NOMO-1 (cell line): ENCODE data around the gene GAB1.
"Not testable (repeated sequence)": the region's sequence is repeated elsewhere in the genome, so short reads cannot be mapped to it uniquely, and the experiment has no call there.

ENCODE experiments used
- DNase-seq, 2 experiments: peaks; one replicate each; lab custom pipeline; 2025; ENCODE audit not compliant: unreplicated experiment in 2 of 2; lab: John Stamatoyannopoulos, UW

The GAB1 gene

GRCh38 chr4:143337600-143338287 lies 1.1 kb downstream of the GAB1 start:
- peak; percentile 20 to 28 for DNase-seq

DNA sequence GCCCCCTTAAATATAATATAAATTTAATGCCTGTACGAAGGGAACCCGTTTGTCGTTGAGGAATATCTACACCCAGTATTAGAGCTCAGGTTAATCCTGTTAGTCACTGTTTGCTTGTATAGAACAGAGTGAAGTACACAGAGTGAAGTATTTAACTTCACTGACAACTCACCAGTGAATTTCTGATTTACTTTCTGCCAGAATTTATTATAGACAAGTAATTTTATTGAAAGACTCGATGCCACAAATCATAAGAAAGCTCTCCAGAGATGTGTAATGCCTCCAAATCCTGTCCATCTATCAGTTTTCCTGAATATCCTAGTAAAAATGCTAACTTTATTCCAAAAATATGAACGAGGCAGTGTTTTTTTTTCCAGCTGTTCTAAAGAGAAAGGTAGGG lies 1.6 kb downstream of the GAB1 start:
- no peak for DNase-seq

DNA sequence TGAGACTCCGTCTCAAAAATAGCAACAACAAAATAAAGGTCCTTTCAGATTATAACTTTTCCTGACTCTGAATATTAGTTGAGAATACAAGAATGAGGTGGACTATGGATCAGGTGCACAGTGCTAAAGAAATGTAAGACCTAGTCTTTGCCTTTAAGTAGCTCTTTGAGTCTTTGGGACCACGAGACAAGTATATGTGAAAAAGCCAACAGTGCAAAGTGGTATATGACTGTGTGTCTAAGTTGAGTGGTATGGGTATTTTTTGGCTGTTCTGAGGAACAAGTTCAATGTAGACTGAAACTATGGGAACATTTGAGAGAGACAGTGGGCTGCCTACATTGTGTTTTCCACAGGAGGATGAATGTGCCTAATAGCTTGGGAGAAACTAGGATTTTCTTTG lies 2.8 kb downstream of the GAB1 start:
- no peak for DNase-seq

DNA sequence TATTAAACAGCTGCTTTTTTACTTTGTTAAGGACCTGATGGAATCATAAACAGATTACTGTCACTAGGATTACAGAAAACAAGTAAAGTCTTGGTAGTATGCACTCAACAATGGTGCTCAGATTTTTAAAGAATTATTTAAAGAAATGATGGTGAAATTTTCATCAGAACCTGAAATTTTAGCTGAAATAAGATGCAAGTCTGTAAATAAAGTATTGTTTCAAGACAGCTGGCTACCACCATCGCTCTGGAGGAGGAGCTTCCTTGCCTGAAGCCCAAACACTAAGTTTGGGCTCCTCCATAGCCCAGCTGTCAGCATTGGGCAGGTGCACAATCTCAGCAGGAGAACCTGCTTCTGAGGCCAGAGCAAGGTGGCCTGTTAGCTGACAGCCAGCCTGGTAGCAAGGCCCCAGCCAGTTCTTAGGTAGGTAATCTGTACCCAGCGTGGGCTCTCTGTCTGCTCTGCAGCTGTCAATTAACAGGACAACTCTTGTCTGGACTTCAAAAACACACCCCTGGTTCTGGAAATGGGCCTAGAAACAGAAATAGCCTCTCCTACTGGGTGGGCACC lies 4.6 kb downstream of the GAB1 start:
- no peak for DNase-seq

- no peak for DNase-seq
Measured at GRCh38 chr4:143343276-143343831, 6.7 kb downstream of the GAB1 start.

DNA sequence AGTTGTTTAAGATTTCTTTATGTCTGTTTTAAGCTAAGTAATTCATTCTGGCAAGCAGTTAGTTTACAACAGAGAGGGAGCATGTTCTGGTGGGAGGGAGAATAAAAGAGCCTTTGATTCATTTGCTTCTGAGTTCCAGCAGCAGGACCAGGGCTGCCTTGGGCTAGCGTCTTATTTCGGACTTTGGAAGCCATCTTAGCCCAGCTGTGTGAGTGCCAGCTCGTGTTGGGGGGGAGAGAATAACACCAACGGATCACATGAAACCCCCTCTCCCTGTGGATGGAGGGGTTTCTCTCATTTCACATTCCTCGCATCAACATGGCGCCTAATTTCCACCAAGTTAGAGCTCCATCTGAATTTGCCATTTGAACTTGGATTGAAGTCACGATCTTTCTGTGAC lies 7.4 kb downstream of the GAB1 start:
- DNase-seq = no peak

DNA sequence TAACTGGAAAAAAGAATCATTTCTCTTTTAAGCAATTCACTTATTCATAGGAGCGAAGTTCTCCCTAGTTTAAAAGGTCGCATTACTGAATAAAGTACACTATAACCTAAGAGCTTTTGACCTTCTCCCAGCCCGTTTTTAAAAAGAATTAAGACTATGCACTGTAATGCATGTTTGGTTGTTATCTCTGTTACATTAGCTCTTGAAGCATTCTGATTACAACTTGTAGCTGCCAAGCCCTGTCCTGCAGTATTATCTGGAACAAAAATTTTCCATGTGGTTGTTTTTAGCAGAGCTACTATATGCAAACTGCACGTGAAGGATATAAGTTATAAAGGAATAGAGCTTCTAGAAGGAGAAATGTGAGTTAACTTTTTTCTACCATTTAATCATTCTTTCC lies 8.1 kb downstream of the GAB1 start:
- DNase-seq = no peak

- DNase-seq = no peak
Measured at GRCh38 chr4:143345356-143345755, 8.7 kb downstream of the GAB1 start.

DNA sequence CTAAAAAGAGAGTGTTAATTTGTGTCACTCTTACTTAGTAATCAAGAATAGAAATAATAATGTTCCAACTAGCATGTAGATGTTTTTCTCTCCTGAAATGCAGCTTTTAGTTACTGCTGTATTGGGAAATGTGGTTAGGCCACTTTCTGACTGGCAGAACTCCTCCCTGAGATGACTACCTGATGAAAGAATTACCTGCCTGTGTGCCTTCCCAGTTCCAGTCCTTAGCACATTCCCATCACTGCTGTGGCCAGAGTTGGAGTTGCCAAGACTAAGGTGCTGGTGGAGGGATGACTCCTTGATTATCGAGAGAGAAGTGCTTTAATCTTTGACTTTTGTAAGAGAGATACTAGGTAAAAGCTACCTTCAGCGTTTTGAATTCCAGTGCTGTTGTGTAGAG lies 9.5 kb downstream of the GAB1 start:
- no peak for DNase-seq

- DNase-seq = peak; percentile 1 to 32
Measured at GRCh38 chr4:143347484-143348111, 10.9 kb downstream of the GAB1 start.

- peak in 1 of 2 experiments; percentile 10 for DNase-seq
Measured at GRCh38 chr4:143348233-143349077, 11.8 kb downstream of the GAB1 start.

DNA sequence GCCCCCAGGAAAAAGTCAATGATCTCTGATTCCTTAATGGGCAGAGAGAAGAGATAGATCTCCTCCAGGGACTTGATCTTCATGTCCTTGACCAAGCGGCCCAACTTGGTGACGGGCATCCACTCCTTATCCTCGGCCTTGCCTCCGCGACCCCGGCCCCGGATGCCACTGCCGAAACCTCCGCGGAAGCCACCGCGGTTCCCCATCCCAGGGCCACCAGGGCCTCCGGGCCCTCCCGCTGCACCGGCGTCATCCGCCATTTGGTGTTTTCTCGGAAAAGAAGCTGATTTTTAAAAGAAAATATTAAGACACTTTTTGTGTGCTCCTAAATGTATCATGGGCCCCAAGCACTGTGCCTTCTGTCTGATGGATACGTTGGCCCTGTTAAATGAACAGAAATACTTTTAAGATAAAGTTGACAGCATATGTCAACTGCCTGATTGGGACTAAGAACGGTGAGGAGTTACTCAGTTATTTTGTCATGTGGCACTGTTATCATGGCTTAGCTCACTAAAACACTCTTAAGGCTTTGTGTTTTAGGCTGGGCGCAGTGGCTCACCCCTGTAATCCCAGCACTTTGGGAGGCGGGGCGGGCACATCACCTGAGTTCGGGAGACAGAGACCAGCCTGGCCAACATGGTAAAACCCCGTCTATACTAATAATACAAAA lies 13.3 kb downstream of the GAB1 start:
- DNase-seq = not testable (repeated sequence)

DNA sequence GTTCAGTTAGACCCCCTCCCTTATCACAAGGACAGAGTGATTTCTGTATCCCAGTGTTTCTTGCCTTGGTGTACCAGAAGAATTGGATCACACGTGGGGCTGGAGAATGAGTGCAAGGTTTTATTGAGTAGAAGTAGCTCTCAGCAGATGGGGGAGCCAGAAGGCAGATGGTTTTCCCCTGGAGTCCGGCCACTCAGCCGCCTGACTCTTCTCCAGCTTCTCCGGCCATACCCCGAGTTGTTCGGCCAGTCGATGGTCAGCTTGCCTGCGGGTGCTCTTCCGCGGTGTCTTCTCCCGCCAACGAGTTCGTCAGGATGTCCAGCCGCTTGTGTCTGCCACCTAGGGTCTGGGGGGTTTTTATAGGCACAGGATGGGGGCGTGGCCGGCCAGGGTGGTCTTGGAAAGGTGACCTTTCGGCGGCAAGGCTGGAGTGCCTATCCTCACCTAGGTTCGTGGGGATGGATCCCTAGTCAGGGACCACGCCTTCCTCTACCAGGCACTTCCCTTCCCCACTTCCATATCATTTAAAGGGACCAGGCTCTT lies 14.5 kb downstream of the GAB1 start:
- DNase-seq = no peak

DNA sequence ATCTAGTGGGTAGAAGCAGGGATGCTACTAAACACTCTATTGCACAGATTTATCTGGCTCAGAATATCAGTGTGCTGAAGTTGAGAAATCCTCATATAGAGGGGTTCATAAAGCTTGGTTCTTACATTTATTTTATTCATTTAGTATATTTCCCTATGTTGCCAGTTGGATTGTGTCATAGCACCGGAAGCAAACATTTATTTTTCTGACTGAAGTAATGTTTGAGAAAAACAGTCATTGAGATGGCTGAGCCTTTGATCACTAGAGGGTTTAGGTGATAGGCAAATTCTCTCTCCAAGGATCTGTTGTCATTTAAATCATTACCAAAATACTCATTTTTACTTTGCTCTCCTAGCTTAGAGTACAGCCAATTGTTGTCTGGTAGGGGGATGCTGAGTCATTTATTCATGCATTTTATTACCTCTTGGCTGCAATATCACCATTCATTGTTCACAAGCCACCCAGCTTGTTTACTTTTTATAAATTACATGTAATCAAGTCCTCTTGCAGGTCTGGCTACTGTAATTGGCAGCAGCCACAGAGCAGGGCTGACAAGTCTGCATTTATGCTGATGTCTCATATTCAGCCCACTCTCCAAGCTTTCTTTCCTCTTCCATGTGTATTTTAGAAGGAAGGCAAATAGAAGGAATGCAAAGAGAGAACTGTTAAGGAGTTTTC lies 15.2 kb downstream of the GAB1 start:
- no peak for DNase-seq

- no peak for DNase-seq
Measured at GRCh38 chr4:143352720-143353119, 16.0 kb downstream of the GAB1 start.

DNA sequence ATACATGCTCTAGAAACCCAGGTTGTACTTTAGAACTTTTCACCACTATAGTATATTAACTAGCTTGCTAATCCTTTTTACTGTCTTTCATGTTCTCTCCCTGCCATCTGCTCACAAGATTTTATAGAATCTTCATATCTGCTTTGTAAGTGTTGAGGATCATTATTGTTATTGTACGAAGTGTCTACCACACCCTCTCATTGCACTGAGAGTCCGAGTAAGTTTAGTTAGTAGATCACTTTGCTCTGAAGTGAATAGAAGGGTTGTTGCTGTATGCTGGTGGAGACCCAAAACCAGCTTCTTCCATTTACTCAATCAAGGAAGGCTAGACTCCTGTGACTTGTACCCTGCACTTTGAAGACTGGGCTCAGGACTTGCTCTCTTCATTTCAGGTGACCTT lies 17.1 kb downstream of the GAB1 start:
- DNase-seq = no peak

GRCh38 chr4:143354990-143355389 lies 18.3 kb downstream of the GAB1 start:
- no peak for DNase-seq

DNA sequence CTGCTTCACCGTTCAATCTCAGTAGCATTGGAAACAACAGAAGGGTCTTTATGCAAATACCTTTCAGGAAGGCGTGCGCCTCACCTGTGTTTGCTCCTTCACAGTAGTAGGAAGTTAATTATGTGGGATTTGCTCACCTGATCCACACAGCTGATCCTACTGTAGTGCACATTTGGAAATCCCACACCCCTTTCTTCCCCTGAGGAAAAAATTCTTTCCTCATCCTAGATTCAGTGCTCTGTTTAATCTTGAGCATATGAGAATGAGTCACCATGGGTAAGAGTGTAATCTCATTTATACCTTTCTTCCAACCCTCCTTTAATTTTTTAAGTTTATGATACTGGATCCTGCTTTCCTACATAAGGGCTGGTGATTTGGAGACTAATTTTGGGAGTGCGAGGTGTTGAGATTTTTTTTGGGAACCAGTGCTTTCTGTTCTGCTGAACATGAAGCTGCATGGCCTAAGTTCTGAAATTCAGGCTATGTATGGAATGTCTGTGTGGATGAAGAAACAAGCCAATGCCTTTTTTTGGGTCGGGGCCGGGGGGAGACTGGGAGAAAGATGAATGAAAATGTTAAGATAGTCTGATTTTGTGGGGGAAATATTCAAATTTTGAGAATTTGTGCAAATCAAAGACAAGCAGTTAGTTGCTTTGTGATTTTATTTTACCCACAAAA lies 19.0 kb downstream of the GAB1 start:
- DNase-seq = no peak

- no peak for DNase-seq
Measured at GRCh38 chr4:143356493-143356892, 19.8 kb downstream of the GAB1 start.
